Measurements from ENCODE around the gene ARHGAP31.

GRCh38 chr3:119376758-119377157 lies 82.6 kb downstream of the ARHGAP31 start:
- no peak for TF ChIP-seq CREM (IDR thresholded peaks at IDR 0.05; ENCODE audit: low read depth)
- no peak for TF ChIP-seq ZNF687 (IDR thresholded peaks at IDR 0.05)
- TF ChIP-seq TAF1 (IDR thresholded peaks at IDR 0.05; ENCODE audit: borderline replicate concordance, low read depth, low read length): no peak
- TF ChIP-seq, protein P1, sequence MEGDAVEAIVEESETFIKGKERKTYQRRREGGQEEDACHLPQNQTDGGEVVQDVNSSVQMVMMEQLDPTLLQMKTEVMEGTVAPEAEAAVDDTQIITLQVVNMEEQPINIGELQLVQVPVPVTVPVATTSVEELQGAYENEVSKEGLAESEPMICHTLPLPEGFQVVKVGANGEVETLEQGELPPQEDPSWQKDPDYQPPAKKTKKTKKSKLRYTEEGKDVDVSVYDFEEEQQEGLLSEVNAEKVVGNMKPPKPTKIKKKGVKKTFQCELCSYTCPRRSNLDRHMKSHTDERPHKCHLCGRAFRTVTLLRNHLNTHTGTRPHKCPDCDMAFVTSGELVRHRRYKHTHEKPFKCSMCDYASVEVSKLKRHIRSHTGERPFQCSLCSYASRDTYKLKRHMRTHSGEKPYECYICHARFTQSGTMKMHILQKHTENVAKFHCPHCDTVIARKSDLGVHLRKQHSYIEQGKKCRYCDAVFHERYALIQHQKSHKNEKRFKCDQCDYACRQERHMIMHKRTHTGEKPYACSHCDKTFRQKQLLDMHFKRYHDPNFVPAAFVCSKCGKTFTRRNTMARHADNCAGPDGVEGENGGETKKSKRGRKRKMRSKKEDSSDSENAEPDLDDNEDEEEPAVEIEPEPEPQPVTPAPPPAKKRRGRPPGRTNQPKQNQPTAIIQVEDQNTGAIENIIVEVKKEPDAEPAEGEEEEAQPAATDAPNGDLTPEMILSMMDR (IDR thresholded peaks at IDR 0.05 in 2 of 3, conservative IDR thresholded peaks at IDR 0.05 in 1 of 3; ENCODE audit: control insufficient read depth in 2 of 3, extremely low read depth in 1 of 3, insufficient read depth in 1 of 3, low read depth in 3 of 3, low read length in 3 of 3): no peak
- TF ChIP-seq SMAD1 (IDR thresholded peaks at IDR 0.05; ENCODE audit: low read depth, partially characterized antibody): no peak
- no peak for TF ChIP-seq FOXM1 (IDR thresholded peaks at IDR 0.05; ENCODE audit: low read depth, low read length)
- TF ChIP-seq BHLHE40 (IDR thresholded peaks at IDR 0.05; ENCODE audit: borderline replicate concordance in 1 of 2, low read depth in 2 of 2, low read length in 1 of 2): no peak
- no peak for TF ChIP-seq EZH2 (IDR thresholded peaks at IDR 0.05; ENCODE audit: borderline replicate concordance, control insufficient read depth, low read depth, low read length)
- TF ChIP-seq MEF2B (IDR thresholded peaks at IDR 0.05; ENCODE audit: partially characterized antibody, poor library complexity, severe bottlenecking): no peak
- no peak for TF ChIP-seq EP300 (IDR thresholded peaks at IDR 0.05; ENCODE audit: borderline replicate concordance in 1 of 2, control insufficient read depth in 1 of 2, low read depth in 2 of 2, low read length in 2 of 2)
- no peak for TF ChIP-seq ZNF384 (IDR thresholded peaks at IDR 0.05; ENCODE audit: borderline replicate concordance, low read depth, low read length)
- TF ChIP-seq E2F8 (IDR thresholded peaks at IDR 0.05; ENCODE audit: low read depth, partially characterized antibody): no peak
- TF ChIP-seq, protein P2, sequence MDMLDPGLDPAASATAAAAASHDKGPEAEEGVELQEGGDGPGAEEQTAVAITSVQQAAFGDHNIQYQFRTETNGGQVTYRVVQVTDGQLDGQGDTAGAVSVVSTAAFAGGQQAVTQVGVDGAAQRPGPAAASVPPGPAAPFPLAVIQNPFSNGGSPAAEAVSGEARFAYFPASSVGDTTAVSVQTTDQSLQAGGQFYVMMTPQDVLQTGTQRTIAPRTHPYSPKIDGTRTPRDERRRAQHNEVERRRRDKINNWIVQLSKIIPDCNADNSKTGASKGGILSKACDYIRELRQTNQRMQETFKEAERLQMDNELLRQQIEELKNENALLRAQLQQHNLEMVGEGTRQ (IDR thresholded peaks at IDR 0.05; ENCODE audit: borderline replicate concordance, low read depth, low read length): no peak
